ENCODE results near the gene SH3YL1.

DNA sequence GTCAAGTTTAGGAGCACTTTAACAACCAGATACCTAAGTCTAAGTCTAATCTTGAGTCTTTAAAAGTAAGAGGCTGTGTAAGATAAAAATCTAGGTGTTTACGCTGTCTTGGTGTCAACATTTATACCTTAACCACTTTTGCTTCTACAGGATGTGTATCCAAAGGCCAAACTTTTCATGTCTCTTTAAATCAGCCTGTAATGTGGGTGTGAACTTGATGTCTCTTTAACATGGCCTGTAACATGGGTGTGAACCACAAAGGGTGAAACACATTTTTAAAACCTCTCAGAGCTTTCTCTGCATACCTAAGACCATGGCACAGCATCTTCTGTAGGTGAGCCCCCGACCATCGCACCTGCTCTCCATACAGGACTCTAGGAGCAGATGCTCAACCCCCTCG, 40.4 kb downstream of the SH3YL1 start:
- TF ChIP-seq, protein P1, sequence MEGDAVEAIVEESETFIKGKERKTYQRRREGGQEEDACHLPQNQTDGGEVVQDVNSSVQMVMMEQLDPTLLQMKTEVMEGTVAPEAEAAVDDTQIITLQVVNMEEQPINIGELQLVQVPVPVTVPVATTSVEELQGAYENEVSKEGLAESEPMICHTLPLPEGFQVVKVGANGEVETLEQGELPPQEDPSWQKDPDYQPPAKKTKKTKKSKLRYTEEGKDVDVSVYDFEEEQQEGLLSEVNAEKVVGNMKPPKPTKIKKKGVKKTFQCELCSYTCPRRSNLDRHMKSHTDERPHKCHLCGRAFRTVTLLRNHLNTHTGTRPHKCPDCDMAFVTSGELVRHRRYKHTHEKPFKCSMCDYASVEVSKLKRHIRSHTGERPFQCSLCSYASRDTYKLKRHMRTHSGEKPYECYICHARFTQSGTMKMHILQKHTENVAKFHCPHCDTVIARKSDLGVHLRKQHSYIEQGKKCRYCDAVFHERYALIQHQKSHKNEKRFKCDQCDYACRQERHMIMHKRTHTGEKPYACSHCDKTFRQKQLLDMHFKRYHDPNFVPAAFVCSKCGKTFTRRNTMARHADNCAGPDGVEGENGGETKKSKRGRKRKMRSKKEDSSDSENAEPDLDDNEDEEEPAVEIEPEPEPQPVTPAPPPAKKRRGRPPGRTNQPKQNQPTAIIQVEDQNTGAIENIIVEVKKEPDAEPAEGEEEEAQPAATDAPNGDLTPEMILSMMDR (conservative IDR thresholded peaks at IDR 0.05; ENCODE audit: low read depth in 2 of 2), result no peak
- TF ChIP-seq EZH2 (IDR thresholded peaks at IDR 0.05; ENCODE audit: low read depth, unreplicated experiment) (no peak), ZNF114 (CRISPR knock-in tag; IDR thresholded peaks at IDR 0.05) (no peak), POLR2AphosphoS5 (IDR thresholded peaks at IDR 0.05; ENCODE audit: low read depth) (no peak), JUNB (IDR thresholded peaks at IDR 0.05; ENCODE audit: unreplicated experiment) (no peak)
